Erythroblast (primary cell): ENCODE results near the gene PRIM1.
"Not testable (repeated sequence)": the region's sequence is repeated elsewhere in the genome, so short reads cannot be mapped to it uniquely, and the experiment has no call there.

Source experiments
- GATA1 ChIP-seq: IDR thresholded peaks from 2 replicates; pipeline ENCODE4 v1.6.1; 2011; ENCODE audit warnings: low read depth, mild to moderate bottlenecking, control low read depth, low read length, moderate library complexity
- POLR2A ChIP-seq: IDR thresholded peaks from 2 replicates; pipeline ENCODE4 v1.6.1; 2011; ENCODE audit warnings: mild to moderate bottlenecking, low read length

- not testable (repeated sequence) for TF ChIP-seq POLR2A, GATA1
These were observed 5.8 kb upstream of the PRIM1 start for GRCh38 chr12:56757971-56758370.
